Activated CD8-positive, alpha-beta memory T cell treated with anti-CD3 and anti-CD28 coated beads for 4 hours (primary cell): ENCODE measurements around the gene ADARB2.

Source experiments
- DNase-seq, 2 donors: peaks; one replicate each; pipeline ENCODE4 v3.0.0-alpha.2; 2020; ENCODE audit warnings: low read depth in 2 of 2

The ADARB2 gene

DNA sequence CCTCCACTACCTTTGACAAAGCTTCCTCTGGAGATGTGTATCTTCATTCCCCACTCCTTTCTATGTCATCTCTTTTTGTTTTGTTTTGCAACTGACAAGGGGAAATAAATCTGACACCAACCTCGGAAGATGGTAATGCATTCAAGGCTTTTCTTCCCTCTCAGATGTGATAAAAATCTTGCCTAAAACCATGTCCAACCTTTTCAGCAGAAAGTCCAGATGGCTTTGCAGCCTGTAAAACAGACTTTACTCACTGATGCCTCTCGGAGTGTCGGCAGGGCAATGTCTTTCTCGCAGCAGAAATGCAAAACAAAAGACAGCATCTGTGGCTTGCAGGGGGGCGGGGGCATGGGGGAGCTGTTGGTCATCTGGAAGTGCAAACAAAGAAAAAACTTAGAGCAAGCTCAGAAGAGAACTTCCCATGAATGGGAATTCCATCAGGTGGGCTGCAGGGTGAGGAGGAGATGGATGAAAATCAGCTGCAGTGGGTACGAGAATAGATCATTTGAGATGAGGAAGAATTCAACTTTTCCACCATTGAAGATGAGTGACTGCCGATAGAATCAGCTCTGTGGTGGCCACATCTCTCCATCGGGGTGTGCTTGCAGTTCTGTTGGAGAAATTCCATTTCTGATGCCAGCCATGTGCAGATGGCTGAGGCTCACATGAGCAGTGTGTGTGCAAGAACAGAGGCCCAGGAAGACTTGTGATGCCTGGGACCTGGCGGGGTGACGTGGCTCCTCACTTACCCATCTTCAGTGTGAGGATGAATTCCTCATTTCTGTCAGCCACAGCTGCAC is 443.5 kb downstream of the ADARB2 start:
- no peak for DNase-seq

- DNase-seq = no peak
These were observed 444.2 kb downstream of the ADARB2 start for GRCh38 chr10:1293157-1293556.

- no peak for DNase-seq
These were observed 444.7 kb downstream of the ADARB2 start for GRCh38 chr10:1292611-1293031.

DNA sequence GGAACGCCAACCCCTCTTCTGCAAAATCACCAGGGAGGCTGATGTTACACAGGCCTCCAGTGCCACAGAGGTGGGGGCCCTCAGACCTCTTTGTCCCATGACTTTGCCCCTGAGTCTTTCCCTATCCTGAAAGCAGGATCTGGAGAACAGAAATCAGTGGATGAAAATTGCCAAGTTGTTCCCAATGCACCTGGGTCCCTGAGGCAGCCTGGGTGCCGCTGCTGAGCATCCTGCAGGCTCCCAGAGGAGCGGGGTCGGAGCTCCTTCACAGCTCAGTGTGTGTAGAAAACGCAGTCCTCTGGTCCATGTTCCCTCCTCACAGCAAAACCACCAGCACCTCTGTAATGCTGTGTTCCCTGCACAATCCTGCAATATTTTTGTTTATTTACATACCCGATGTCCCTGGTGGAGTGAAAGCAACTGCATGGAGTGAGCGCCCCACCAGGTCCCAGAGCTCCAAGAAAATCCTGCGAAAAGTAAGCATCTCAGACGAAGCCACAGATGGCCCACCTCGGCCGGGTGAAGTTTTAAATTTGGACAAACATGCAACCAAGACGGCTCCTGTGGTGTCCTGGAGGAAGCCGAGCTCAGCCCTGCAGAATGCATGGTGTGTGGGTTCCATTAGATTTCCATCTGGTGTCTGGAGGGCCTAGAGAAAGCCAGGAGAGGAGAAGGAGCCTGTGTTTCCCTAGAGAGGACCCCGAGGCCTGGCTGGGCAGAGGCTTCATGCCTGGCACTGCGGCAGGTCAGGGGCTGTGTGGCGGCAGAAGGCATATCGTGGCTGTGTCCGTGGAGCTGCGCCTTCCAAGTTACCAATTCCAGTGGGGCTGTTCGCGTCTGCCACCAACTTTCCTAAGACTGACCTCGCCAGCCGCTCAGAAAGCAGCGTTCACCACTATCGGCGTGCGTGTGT is 445.9 kb downstream of the ADARB2 start:
- no peak for DNase-seq

GRCh38 chr10:1290071-1290471 is 447.3 kb downstream of the ADARB2 start:
- no peak for DNase-seq

DNA sequence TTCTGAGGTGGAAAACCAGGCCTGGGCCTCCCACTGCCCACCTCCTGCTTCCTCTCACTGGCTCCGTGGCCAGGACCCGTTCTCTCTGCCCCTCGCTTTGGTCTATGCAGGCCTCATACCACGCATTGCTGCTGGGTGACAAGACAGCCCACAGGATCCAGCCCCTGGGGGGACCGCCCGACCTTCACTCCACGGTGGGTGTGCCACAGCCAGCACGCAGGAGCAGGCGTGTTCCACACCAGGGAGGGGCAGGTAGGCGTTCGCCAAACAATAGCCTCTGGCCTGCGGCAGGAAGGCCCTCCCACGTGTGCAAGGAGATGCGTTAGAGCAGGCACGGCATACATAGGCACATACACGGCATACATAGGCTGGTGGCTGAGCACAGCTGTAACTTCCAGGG is 447.7 kb downstream of the ADARB2 start:
- DNase-seq = no peak

- no peak for DNase-seq
These were observed 449.3 kb downstream of the ADARB2 start for GRCh38 chr10:1287971-1288401.

- DNase-seq = no peak
These were observed 449.8 kb downstream of the ADARB2 start for GRCh38 chr10:1287487-1287886.

GRCh38 chr10:1284076-1284475 is 453.2 kb downstream of the ADARB2 start:
- DNase-seq = no peak

GRCh38 chr10:1281405-1281782 is 455.9 kb downstream of the ADARB2 start:
- DNase-seq = no peak

GRCh38 chr10:1280466-1281404 is 456.6 kb downstream of the ADARB2 start:
- no peak for DNase-seq

GRCh38 chr10:1278306-1278705 is 459.0 kb downstream of the ADARB2 start:
- DNase-seq = no peak

- no peak for DNase-seq
These were observed 462.4 kb downstream of the ADARB2 start for GRCh38 chr10:1274701-1275544.

GRCh38 chr10:1274111-1274661 is 463.1 kb downstream of the ADARB2 start:
- no peak for DNase-seq

DNA sequence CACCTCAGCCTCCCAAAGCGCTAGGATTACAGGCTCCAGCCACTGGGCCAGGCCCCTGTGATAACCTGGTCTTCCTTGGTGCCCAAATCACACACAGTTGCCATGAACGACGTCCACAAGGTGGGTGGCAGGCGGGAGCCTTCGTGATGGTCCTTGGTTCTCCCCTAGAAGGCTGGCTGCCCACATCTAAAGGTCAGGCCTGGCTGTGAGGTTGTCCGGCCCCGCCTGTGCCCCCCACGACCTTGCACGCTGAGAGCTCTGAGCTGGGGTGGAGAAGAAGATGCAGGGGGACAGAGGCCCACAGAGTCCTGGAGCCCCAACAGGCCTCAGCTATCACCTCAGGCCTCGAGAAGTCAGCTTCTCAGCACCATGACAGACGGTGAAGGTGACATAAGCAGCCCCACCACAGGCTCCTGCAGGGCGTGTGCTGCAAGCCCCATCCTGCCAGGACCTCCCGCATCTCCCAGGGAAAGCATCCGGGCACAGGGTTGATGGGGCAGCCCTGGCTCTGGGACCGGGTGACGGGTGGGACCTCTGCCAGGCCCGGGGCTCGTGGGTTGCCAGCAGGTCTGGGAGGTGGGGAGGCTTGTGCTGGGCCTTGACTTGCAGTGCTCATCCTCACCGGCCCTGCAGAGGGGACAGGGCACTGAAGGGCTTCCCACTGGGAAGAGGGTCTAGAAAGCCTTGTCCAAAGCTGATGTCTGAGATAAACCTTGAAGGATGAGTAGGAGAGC is 463.8 kb downstream of the ADARB2 start:
- DNase-seq = no peak

- no peak for DNase-seq
These were observed 464.6 kb downstream of the ADARB2 start for GRCh38 chr10:1272777-1273161.

GRCh38 chr10:1272079-1272776 is 465.1 kb downstream of the ADARB2 start:
- DNase-seq = no peak

DNA sequence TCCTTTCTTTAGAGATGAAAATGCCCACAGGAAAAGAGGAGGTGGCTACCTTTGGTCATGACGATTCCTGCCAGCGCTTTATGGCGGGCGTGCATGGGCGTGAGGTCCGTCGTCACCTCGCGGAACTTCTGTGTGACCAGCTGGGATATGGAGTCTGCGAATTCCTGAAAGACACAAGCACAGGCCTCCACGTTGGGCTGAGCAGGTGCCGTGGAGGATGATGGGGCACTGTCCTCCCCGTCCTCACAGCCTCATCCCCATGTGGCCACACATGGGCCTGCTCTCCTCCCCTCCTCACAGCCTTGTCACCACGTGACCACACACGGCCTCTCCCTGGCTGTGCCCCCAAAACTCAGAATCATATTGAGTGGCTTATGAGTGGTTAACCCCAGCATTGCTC is 466.4 kb downstream of the ADARB2 start:
- DNase-seq = no peak

DNA sequence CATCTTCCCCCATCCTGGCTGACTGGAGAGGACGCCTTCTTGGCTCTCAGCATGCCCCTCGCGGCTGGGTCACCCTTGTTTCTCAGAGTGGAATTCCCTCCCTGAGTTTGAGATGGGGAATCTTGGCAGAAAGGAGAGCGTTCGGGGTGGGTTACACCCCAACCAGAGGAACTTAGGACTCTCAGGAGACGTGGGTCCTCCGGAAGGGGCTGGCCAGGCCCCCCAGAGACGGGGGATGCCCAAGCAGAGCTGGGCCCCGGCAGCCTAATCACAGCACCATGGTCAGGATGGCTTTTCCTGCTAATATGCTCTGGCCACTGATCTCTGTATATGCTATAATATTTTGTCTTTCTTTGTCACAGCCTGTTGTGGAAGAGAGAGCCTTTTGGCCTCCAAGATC is 466.8 kb downstream of the ADARB2 start:
- no peak for DNase-seq
